ENCODE data around the gene ZNF511. TPM values are rescaled to one million over a fixed set of nuclear protein-coding genes. Genes with fewer than 3 reads are reported as not detected.

The ZNF511 gene
- total and polyA plus RNA-seq, 9 of the 15 experiments (the other 6 are each of a cell fraction or from before 2014, with no cell fraction given): 0.61 to 69.3 (median 40.1) TPM

DNA sequence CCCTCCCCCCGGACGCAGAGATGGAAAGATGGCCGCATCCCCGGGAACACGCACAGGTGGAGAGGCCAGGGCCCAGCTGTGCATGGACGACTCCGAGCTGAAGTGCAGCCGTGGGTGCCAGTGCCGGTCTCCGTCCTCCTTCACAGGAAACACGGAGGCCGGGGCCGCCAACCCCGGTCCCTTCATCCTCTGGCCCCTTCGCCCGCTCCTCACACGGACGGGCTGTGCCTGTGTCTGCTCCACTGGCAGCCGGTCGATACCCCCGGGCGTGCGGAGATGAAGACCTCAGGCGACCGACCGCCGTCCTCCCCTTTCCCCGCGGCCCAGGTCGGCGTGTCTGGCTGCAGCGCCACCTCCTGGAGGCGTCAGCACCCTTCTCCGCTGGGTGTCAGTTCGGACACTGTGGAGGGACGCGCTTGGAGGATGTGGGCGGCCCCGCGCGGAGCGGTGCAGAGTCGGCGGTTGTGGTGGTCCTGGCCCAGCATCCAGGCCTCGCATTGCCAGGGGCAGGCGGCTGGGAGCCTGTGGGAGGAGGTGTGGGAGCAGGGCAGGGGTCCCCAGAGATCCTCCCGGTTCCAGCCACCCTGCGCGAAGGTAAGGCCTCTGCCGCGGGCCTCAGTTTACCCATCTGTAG, 9.9 kb downstream of the ZNF511 start (continued):
- TF ChIP-seq, protein P1, sequence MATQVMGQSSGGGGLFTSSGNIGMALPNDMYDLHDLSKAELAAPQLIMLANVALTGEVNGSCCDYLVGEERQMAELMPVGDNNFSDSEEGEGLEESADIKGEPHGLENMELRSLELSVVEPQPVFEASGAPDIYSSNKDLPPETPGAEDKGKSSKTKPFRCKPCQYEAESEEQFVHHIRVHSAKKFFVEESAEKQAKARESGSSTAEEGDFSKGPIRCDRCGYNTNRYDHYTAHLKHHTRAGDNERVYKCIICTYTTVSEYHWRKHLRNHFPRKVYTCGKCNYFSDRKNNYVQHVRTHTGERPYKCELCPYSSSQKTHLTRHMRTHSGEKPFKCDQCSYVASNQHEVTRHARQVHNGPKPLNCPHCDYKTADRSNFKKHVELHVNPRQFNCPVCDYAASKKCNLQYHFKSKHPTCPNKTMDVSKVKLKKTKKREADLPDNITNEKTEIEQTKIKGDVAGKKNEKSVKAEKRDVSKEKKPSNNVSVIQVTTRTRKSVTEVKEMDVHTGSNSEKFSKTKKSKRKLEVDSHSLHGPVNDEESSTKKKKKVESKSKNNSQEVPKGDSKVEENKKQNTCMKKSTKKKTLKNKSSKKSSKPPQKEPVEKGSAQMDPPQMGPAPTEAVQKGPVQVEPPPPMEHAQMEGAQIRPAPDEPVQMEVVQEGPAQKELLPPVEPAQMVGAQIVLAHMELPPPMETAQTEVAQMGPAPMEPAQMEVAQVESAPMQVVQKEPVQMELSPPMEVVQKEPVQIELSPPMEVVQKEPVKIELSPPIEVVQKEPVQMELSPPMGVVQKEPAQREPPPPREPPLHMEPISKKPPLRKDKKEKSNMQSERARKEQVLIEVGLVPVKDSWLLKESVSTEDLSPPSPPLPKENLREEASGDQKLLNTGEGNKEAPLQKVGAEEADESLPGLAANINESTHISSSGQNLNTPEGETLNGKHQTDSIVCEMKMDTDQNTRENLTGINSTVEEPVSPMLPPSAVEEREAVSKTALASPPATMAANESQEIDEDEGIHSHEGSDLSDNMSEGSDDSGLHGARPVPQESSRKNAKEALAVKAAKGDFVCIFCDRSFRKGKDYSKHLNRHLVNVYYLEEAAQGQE (IDR thresholded peaks at IDR 0.05; ENCODE audit: borderline replicate concordance): peak; percentile 50; the same call in 1 of the 2 replicates
- TF ChIP-seq, protein P1 (CRISPR knock-in tag; IDR thresholded peaks at IDR 0.05; ENCODE audit: low read depth): no peak
- TF ChIP-seq, protein P2, sequence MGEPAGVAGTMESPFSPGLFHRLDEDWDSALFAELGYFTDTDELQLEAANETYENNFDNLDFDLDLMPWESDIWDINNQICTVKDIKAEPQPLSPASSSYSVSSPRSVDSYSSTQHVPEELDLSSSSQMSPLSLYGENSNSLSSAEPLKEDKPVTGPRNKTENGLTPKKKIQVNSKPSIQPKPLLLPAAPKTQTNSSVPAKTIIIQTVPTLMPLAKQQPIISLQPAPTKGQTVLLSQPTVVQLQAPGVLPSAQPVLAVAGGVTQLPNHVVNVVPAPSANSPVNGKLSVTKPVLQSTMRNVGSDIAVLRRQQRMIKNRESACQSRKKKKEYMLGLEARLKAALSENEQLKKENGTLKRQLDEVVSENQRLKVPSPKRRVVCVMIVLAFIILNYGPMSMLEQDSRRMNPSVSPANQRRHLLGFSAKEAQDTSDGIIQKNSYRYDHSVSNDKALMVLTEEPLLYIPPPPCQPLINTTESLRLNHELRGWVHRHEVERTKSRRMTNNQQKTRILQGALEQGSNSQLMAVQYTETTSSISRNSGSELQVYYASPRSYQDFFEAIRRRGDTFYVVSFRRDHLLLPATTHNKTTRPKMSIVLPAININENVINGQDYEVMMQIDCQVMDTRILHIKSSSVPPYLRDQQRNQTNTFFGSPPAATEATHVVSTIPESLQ (CRISPR knock-in tag; IDR thresholded peaks at IDR 0.05): no peak
- TF ChIP-seq NFXL1 (CRISPR knock-in tag; IDR thresholded peaks at IDR 0.05): no peak
- TF ChIP-seq OTX1 (CRISPR knock-in tag; IDR thresholded peaks at IDR 0.05): no peak
- TF ChIP-seq, protein P3, sequence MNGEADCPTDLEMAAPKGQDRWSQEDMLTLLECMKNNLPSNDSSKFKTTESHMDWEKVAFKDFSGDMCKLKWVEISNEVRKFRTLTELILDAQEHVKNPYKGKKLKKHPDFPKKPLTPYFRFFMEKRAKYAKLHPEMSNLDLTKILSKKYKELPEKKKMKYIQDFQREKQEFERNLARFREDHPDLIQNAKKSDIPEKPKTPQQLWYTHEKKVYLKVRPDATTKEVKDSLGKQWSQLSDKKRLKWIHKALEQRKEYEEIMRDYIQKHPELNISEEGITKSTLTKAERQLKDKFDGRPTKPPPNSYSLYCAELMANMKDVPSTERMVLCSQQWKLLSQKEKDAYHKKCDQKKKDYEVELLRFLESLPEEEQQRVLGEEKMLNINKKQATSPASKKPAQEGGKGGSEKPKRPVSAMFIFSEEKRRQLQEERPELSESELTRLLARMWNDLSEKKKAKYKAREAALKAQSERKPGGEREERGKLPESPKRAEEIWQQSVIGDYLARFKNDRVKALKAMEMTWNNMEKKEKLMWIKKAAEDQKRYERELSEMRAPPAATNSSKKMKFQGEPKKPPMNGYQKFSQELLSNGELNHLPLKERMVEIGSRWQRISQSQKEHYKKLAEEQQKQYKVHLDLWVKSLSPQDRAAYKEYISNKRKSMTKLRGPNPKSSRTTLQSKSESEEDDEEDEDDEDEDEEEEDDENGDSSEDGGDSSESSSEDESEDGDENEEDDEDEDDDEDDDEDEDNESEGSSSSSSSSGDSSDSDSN (IDR thresholded peaks at IDR 0.05; ENCODE audit: borderline replicate concordance in 1 of 2, low read depth in 2 of 2, low read length in 2 of 2): peak in 1 of 2 experiments; percentile 82; a peak in 2 of 4 replicates
- TF ChIP-seq ZNF785 (CRISPR knock-in tag; IDR thresholded peaks at IDR 0.05): no peak
- no peak for TF ChIP-seq CC2D1A (IDR thresholded peaks at IDR 0.05)
- no peak for TF ChIP-seq ARID2 (IDR thresholded peaks at IDR 0.05)
- TF ChIP-seq ZNF644 (tag; IDR thresholded peaks at IDR 0.05; ENCODE audit: low read depth): no peak
- TF ChIP-seq ZNF41 (CRISPR knock-in tag; conservative IDR thresholded peaks at IDR 0.05): no peak
- no peak for TF ChIP-seq SOX6 (IDR thresholded peaks at IDR 0.05)
- no peak for TF ChIP-seq ZNF696 (CRISPR knock-in tag; conservative IDR thresholded peaks at IDR 0.05)
- no peak for TF ChIP-seq CHD1 (IDR thresholded peaks at IDR 0.05; ENCODE audit: low read length)
- no peak for TF ChIP-seq BRD4 (IDR thresholded peaks at IDR 0.05)
- TF ChIP-seq MAFG (tag; conservative IDR thresholded peaks at IDR 0.05): no peak
- TF ChIP-seq POLR2B (IDR thresholded peaks at IDR 0.05; ENCODE audit: low read depth, partially characterized antibody): no peak
- no peak for TF ChIP-seq MIER1 (IDR thresholded peaks at IDR 0.05; ENCODE audit: low read depth)

Measured in K562 (cell line).